IgD-negative memory B cell (primary cell): ENCODE results near the gene SLC7A8. TPM values are rescaled to one million over a fixed set of nuclear protein-coding genes. Genes with fewer than 3 reads are reported as not detected.

Experiments
- H3K27ac Mint-ChIP-seq, 3 donors: one replicate each; pipeline ENCODE4 v1.8.0; 2020 to 2022; ENCODE audit warnings: mild to moderate bottlenecking in 3 of 3, mixed read lengths in 3 of 3, moderate library complexity in 1 of 3
- H3K27me3 Mint-ChIP-seq: one replicate; pipeline ENCODE4 v1.8.0; 2021; ENCODE audit warnings: mixed read lengths
- H3K36me3 Mint-ChIP-seq: one replicate; pipeline ENCODE4 v1.8.0; 2020; ENCODE audit warnings: mild to moderate bottlenecking, mixed read lengths
- H3K4me1 Mint-ChIP-seq, 3 donors: one replicate each; pipeline ENCODE4 v1.8.0; 2020 to 2022; ENCODE audit warnings: mixed read lengths in 3 of 3, mild to moderate bottlenecking in 1 of 3
- H3K4me3 Mint-ChIP-seq, 4 donors: one replicate each; pipeline ENCODE4 v1.8.0; 2020 to 2022; ENCODE audit warnings: mild to moderate bottlenecking in 4 of 4, mixed read lengths in 4 of 4, moderate library complexity in 3 of 4
- H3K9me3 Mint-ChIP-seq, 3 donors: one replicate each; pipeline ENCODE4 v1.8.0; 2020 to 2021; ENCODE audit warnings: mixed read lengths in 3 of 3, mild to moderate bottlenecking in 1 of 3
- polyA plus RNA-seq: library from polyadenylated mRNA; unstranded; fragments of 300-500 nt; fragmentation: Illumina TruSeq; gene quantifications from one replicate; pipeline ENCODE4 v1.2.3, GENCODE V29; 2021

The SLC7A8 gene
- polyA plus RNA-seq, 1 donor from 2014 or later = 0.25 TPM

DNA sequence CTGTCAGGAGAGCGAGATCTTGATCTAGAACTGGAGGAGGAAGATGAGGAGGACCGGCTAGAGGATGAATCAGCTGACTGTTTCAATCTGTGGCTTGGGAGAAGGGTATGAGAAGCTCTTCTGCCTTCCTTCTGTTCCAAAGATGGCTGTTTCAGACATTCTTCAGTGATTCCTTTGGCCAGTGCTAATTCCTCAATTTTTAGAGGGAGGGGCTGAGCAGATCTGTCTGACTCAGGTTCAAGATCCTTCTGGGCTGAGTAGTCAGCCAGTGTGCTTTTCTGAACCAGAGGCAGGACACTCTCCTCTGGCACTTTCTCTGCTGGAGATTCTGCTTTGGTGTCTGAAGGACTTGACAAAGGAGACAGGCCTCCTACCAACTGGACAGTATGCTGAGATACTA, 103.7 kb downstream of the SLC7A8 start:
- no peaks in the 10 kb centered on the region for H3K4me1 Mint-ChIP-seq
- no peak overlapping the region for H3K4me3 Mint-ChIP-seq
- H3K9me3 Mint-ChIP-seq = no peaks in the 10 kb centered on the region
- no peaks in the 10 kb centered on the region for H3K36me3 Mint-ChIP-seq
- H3K27me3 Mint-ChIP-seq = no peaks in the 10 kb centered on the region
- peak overlapping the region in 1 of 3 donors; percentile 46 for H3K27ac Mint-ChIP-seq

GRCh38 chr14:23078692-23079116, 104.8 kb downstream of the SLC7A8 start:
- no peaks in the 10 kb centered on the region for H3K4me1 Mint-ChIP-seq
- H3K27ac Mint-ChIP-seq = peak overlapping the region in 1 of 3 donors; percentile 32
- no peak overlapping the region for H3K4me3 Mint-ChIP-seq
- H3K36me3 Mint-ChIP-seq = no peaks in the 10 kb centered on the region
- H3K27me3 Mint-ChIP-seq = no peaks in the 10 kb centered on the region
- H3K9me3 Mint-ChIP-seq = no peaks in the 10 kb centered on the region

DNA sequence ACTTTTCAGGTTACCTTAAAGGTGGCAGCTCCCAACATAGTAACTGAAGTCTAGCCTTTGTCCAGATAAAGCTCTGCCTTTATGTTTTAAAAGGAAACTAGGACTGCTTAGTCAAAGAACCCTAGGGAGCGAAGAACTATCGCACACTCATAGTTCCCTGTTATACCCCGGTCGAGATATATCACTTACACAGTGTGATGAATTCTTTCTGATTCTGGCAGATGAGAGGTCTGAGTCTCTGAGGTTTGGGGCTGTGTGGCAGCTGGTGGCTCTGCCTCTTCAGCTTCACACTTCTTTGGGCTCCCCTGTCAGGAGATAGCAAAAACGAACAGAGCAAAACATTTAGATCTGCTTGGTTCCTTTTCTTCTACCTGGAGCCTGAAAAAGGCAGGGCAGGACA, 105.5 kb downstream of the SLC7A8 start:
- H3K4me1 Mint-ChIP-seq = no peaks in the 10 kb centered on the region
- no peak overlapping the region for H3K4me3 Mint-ChIP-seq
- no peaks in the 10 kb centered on the region for H3K9me3 Mint-ChIP-seq
- H3K27me3 Mint-ChIP-seq = no peaks in the 10 kb centered on the region
- H3K27ac Mint-ChIP-seq = peak overlapping the region in 2 of 3 donors; percentile 32 to 57
- no peaks in the 10 kb centered on the region for H3K36me3 Mint-ChIP-seq

GRCh38 chr14:23076785-23077408, 106.6 kb downstream of the SLC7A8 start:
- Mint-ChIP-seq H3K27me3 (no peaks in the 10 kb centered on the region), H3K27ac (peak overlapping the region in 2 of 3 donors; percentile 35 to 39), H3K36me3 (no peaks in the 10 kb centered on the region), H3K4me3 (no peak overlapping the region), H3K4me1 (peaks cover 1 to 8% (median 4%) of the 10 kb centered on the region in 3 donors), H3K9me3 (no peaks in the 10 kb centered on the region)

Other genes starting within 250 kb of the SLC7A8 start
- gene HAUS4, start 226.6 kb downstream of the SLC7A8 start, polyA plus RNA-seq = 28.5 TPM
- gene AJUBA, start 201.1 kb downstream of the SLC7A8 start, polyA plus RNA-seq = 0.16 TPM
- 8.0 TPM for gene C14orf93, start 173.5 kb downstream of the SLC7A8 start, polyA plus RNA-seq
- 28.0 TPM for gene PSMB5, start 148.8 kb downstream of the SLC7A8 start, polyA plus RNA-seq
- gene PSMB11, start 141.4 kb downstream of the SLC7A8 start, polyA plus RNA-seq = not detected
- 0.09 TPM for gene CDH24, start 126.1 kb downstream of the SLC7A8 start, polyA plus RNA-seq
- 18.8 TPM for gene ACIN1, start 88.5 kb downstream of the SLC7A8 start, polyA plus RNA-seq
- 68.7 TPM for gene C14orf119, start 88.2 kb downstream of the SLC7A8 start, polyA plus RNA-seq
- gene CIROP, start 78.7 kb downstream of the SLC7A8 start, polyA plus RNA-seq = not detected
- gene CEBPE, start 64.4 kb downstream of the SLC7A8 start, polyA plus RNA-seq = not detected
- not detected for gene RNF212B, start 54.3 kb upstream of the SLC7A8 start, polyA plus RNA-seq
- gene HOMEZ, start 102.5 kb upstream of the SLC7A8 start, polyA plus RNA-seq = 5.6 TPM
- 2.3 TPM for gene PPP1R3E, start 119.2 kb upstream of the SLC7A8 start, polyA plus RNA-seq
- gene BCL2L2, start 123.2 kb upstream of the SLC7A8 start, polyA plus RNA-seq = 0.65 TPM
- gene PABPN1, start 137.8 kb upstream of the SLC7A8 start, polyA plus RNA-seq = 127 TPM
- 0.49 TPM for gene SLC22A17, start 169.2 kb upstream of the SLC7A8 start, polyA plus RNA-seq
- gene EFS, start 181.5 kb upstream of the SLC7A8 start, polyA plus RNA-seq = not detected
- gene IL25, start 189.1 kb upstream of the SLC7A8 start, polyA plus RNA-seq = not detected
- 0.80 TPM for gene CMTM5, start 193.4 kb upstream of the SLC7A8 start, polyA plus RNA-seq
- not detected for gene MYH6, start 224.6 kb upstream of the SLC7A8 start, polyA plus RNA-seq